Stimulated activated CD4-positive, alpha-beta T cell treated with anti-CD3 and anti-CD28 coated beads, TNF-alpha, amount 100 ng/mL, for 1 hour (primary cell): Measurements from ENCODE around the gene GRIP2.

Experiments
- DNase-seq, 3 donors: peaks; one replicate each; pipeline ENCODE4 v3.0.0-alpha.2; 2020; ENCODE audit warnings: low read depth in 3 of 3, low spot score in 1 of 3

GRIP2 gene

GRCh38 chr3:14539742-14540491 is at the start of gene GRIP2:
TSS of gene GRIP2 (minus strand) at chr3:14540342. CDS start at chr3:14540308, 34 bp downstream.
- DNase-seq = no peak

GRCh38 chr3:14588425-14589112 is 48.4 kb upstream of the GRIP2 start:
- DNase-seq = no peak

- no peak for DNase-seq
These were observed 47.7 kb upstream of the GRIP2 start for GRCh38 chr3:14587740-14588360.

- no peak for DNase-seq
These were observed 46.5 kb upstream of the GRIP2 start for GRCh38 chr3:14586611-14587010.

GRCh38 chr3:14583548-14584091 is 43.5 kb upstream of the GRIP2 start:
- DNase-seq = no peak

- no peak for DNase-seq
These were observed 41.9 kb upstream of the GRIP2 start for GRCh38 chr3:14582045-14582410.

- no peak for DNase-seq
These were observed 41.3 kb upstream of the GRIP2 start for GRCh38 chr3:14581334-14582044.

- DNase-seq = no peak
These were observed 37.8 kb upstream of the GRIP2 start for GRCh38 chr3:14577897-14578296.

- no peak for DNase-seq
These were observed 36.0 kb upstream of the GRIP2 start for GRCh38 chr3:14576163-14576562.

- DNase-seq = no peak
These were observed 34.0 kb upstream of the GRIP2 start for GRCh38 chr3:14574183-14574582.

- DNase-seq = no peak
These were observed 33.6 kb upstream of the GRIP2 start for GRCh38 chr3:14573706-14574105.

GRCh38 chr3:14570864-14571263 is 30.7 kb upstream of the GRIP2 start:
- DNase-seq = no peak

- DNase-seq = no peak
These were observed 29.9 kb upstream of the GRIP2 start for GRCh38 chr3:14570089-14570488.

GRCh38 chr3:14569474-14570000 is 29.4 kb upstream of the GRIP2 start:
- no peak for DNase-seq

GRCh38 chr3:14568269-14568668 is 28.1 kb upstream of the GRIP2 start:
- no peak for DNase-seq

GRCh38 chr3:14566812-14567211 is 26.7 kb upstream of the GRIP2 start:
- no peak for DNase-seq

- DNase-seq = no peak
These were observed 25.9 kb upstream of the GRIP2 start for GRCh38 chr3:14565868-14566588.

- DNase-seq = no peak
These were observed 24.6 kb upstream of the GRIP2 start for GRCh38 chr3:14564741-14565140.

GRCh38 chr3:14563946-14564539 is 23.9 kb upstream of the GRIP2 start:
- no peak for DNase-seq
